BJ (cell line): ENCODE measurements around the gene LDLRAD2. TPM values are rescaled to one million over a fixed set of nuclear protein-coding genes. Genes with fewer than 3 reads are reported as not detected.
A peak's percentile ranks its signal among the peaks of the same experiment; 100 is the strongest.
"Not testable (repeated sequence)": the region's sequence is repeated elsewhere in the genome, so short reads cannot be mapped to it uniquely, and the experiment has no call there.

Experiments used
- CTCF ChIA-PET: fragments of 350-600 bp; formaldehyde crosslinking; extraction: SDS; loops from one replicate; lab custom pipeline; 2021; ENCODE audit warnings: antibody characterized with exemption, inconsistent platforms; lab: Yijun Ruan, JAX
- POLR2A ChIA-PET: fragments of 300-600 bp; sonication (Branson Sonifier 250); formaldehyde crosslinking; extraction: SDS; loops from one replicate; lab custom pipeline; 2021; ENCODE audit warnings: antibody characterized with exemption; lab: Charles Lee
- DNase-seq: peaks from one replicate; pipeline ENCODE4 v3.0.0-alpha.2; 2011; ENCODE audit warnings: low read depth
- H3K27me3 ChIP-seq: 2 replicates; pipeline ENCODE4 v1.6.0; 2011; ENCODE audit warnings: low read length; ENCODE audit not compliant: control insufficient read depth, insufficient read depth
- H3K36me3 ChIP-seq: 2 replicates; pipeline ENCODE4 v1.5.1; 2011; ENCODE audit warnings: low read length; ENCODE audit not compliant: control insufficient read depth, insufficient read depth
- H3K4me3 ChIP-seq: 2 replicates; pipeline ENCODE4 v1.5.1; 2011; ENCODE audit warnings: low read depth, mild to moderate bottlenecking, control low read depth, low read length
- polyA plus RNA-seq: library from polyadenylated mRNA; depleted of rRNA; stranded (reverse); fragments of >200 nt; gene quantifications from 2 replicates; pipeline ENCODE4 v1.2.3, GENCODE V29; 2011
- TF ChIP-seq, protein P1 (sequence below): IDR thresholded peaks from 2 replicates; pipeline ENCODE4 v1.5.1; 2011; ENCODE audit warnings: low read depth, mild to moderate bottlenecking, control low read depth, inconsistent platforms, low read length, moderate library complexity; ENCODE audit not compliant: insufficient read depth

The LDLRAD2 gene
- polyA plus RNA-seq, 1 experiment: not detected

DNA sequence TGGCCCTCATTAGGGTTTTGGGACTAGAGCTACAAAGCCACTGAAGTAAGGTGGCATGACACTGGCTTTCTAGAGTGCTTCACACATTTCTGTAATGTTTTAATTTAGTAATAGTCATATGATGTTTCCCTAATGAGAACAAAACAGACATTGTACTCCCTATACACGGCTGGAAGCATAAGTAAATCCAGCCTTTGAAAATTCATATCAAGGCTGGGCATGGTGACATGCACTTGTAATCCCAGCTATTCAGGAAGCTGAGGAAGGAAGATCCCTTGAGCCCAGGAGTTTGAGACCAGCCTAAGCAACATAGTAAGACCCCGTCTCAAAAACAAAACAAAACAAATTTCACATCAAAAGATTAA is 36.5 kb upstream of the LDLRAD2 start:
- H3K4me3 ChIP-seq: no peak overlapping the region
- CTCF ChIA-PET: no interaction called here
- DNase-seq: no peak
- POLR2A ChIA-PET: no interaction called here
- no peaks in the 10 kb centered on the region for H3K36me3 ChIP-seq
- TF ChIP-seq, protein P1, sequence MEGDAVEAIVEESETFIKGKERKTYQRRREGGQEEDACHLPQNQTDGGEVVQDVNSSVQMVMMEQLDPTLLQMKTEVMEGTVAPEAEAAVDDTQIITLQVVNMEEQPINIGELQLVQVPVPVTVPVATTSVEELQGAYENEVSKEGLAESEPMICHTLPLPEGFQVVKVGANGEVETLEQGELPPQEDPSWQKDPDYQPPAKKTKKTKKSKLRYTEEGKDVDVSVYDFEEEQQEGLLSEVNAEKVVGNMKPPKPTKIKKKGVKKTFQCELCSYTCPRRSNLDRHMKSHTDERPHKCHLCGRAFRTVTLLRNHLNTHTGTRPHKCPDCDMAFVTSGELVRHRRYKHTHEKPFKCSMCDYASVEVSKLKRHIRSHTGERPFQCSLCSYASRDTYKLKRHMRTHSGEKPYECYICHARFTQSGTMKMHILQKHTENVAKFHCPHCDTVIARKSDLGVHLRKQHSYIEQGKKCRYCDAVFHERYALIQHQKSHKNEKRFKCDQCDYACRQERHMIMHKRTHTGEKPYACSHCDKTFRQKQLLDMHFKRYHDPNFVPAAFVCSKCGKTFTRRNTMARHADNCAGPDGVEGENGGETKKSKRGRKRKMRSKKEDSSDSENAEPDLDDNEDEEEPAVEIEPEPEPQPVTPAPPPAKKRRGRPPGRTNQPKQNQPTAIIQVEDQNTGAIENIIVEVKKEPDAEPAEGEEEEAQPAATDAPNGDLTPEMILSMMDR: no peak
- no peaks in the 10 kb centered on the region for H3K27me3 ChIP-seq

DNA sequence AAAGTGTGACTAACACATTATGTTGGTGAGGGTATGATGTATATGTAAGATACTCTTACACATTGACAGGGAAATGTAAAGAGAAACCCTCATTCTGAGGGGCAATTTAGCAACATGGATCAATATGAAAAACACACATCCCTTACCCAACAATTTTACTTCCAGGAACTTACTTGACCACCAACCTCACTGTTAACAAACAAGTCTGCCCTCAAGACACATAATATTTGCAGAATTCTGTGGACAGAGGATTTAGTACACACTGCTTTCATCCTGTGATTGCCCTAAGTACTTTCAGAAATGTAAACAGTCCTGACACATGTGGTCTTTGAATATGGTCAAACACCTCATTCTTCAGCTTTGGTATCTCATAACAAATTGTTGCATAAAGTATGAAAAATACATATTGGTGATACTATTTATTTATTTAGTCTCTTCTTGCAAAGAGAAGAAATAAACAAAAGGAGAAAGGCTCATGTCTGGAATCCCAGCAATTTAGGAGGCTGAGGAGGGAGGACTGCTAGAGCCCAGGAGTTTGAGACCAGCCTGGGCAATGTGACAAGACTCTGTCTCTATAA is 36.0 kb upstream of the LDLRAD2 start:
- peak; percentile 59 for DNase-seq
- ChIA-PET POLR2A (interaction anchor here (0.6 kb wide), 2 partner anchors 108 to 135 kb away, joined by 9 to 19 read pairs; no protein-coding TSS in a partner anchor), CTCF (no interaction called here)
- Histone ChIP-seq H3K27me3 (no peaks in the 10 kb centered on the region), H3K4me3 (no peak overlapping the region), H3K36me3 (no peaks in the 10 kb centered on the region)
- TF ChIP-seq, protein P1: no peak

DNA sequence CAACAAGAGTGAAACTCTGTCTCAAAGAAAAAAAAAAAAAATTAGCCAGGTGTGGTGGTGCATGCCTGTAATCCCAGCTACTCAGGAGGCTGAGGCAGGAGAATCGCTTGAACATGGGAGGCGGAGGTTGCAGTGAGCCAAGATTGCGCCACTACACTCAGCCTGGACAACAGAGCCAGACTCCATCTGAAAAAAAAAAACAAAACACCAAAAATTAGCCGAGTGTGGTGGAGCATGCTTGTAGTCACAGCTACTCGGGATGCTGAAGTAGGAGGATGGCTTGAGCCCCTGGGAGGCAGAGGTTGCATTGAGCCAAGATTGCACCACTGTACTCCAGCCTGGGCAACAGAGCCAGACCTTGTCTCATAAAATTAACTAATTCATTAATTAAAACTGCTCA is 35.1 kb upstream of the LDLRAD2 start:
- DNase-seq, H3K27me3 ChIP-seq, CTCF ChIA-PET, H3K36me3 ChIP-seq, H3K4me3 ChIP-seq: not testable (repeated sequence)
- POLR2A ChIA-PET: interaction anchor here (0.6 kb wide), 2 partner anchors 109 to 134 kb away, joined by 9 to 19 read pairs; no protein-coding TSS in a partner anchor

DNA sequence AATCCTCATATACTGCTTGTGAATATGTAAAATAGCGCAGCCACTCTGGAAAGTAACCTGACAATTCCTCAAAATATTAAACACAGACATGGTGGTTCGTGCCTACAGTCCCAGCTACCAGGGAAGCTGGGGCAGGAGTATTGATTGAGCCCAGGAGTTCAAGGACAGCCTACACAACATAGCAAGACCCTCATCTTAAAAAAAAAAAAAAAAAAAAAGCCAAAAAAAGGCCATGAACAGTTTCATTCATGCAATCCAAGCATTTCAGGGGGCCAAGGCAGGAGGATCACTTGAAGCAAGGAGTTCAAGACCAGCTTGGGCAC is 33.7 kb upstream of the LDLRAD2 start:
- Histone ChIP-seq H3K27me3 (no peaks in the 10 kb centered on the region), H3K36me3 (no peaks in the 10 kb centered on the region), H3K4me3 (no peak overlapping the region)
- DNase-seq: no peak
- TF ChIP-seq, protein P1: no peak
- ChIA-PET POLR2A (no interaction called here), CTCF (interaction anchor here (0.6 kb wide), 1 partner anchor 346 kb away, joined by 3 read pairs; no protein-coding TSS in a partner anchor)

DNA sequence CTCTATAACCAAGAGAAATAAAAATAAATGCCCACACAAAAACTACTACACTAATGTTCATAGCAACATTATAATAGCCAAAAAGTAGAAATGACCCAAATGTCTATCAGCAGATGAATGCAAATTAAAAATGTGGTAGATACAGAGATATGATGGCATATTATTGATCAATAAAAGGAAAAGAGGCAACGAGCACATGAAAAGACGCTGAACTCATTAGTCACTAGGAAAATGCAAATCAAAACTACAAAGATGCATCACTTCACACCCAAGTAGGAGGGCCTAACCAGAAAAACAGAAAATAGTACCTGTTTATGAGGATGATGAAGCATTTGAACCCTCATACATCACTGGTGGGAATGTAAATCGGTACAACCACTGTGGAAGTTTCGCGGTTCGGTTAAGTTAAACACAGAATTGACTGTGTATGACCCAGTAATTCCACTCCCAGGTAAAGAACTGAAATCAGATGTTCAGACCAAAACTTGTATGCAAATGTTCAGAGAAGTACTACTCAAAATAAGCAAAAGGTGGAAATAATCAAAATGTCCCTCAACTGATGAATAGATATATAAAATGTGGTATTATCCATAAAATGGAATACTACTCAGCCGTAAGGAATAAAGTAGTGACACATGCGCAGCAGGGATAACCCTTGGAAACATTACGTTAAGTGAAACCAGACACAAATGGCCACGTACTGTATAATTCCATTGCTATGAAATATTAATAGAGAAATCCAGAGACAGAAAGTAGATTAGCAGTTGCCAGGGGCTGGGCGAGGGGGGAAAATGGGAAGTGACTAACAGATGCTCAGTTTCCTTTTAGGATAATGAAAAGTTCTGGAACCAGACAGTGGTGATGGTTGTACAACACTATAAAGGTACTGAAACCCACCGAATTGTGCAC is 32.2 kb upstream of the LDLRAD2 start:
- TF ChIP-seq, protein P1: no peak
- Histone ChIP-seq H3K27me3 (no peaks in the 10 kb centered on the region), H3K4me3 (no peak overlapping the region), H3K36me3 (no peaks in the 10 kb centered on the region)
- CTCF ChIA-PET: interaction anchor here (0.7 kb wide), 1 partner anchor 21 kb away, joined by 3 read pairs; no protein-coding TSS in a partner anchor
- no peak for DNase-seq
- POLR2A ChIA-PET: no interaction called here
